WTC11 (cell line): ENCODE measurements around the gene POMT2. TPM values are rescaled to one million over a fixed set of nuclear protein-coding genes. Genes with fewer than 3 reads are reported as not detected.
A peak's percentile ranks its signal among the peaks of the same experiment; 100 is the strongest.

Source experiments
- ATAC-seq: fragments of 200-7000 bp; cut with Tn5 transposase; 2 replicates; pipeline ENCODE4 v1.10.0; 2021; ENCODE audit warnings: mild to moderate bottlenecking, moderate library complexity
- CTCF ChIA-PET: fragments of 300-600 bp; sonication (Branson Sonifier 250); formaldehyde crosslinking; loops from one replicate; lab custom pipeline; 2021; ENCODE audit warnings: antibody characterized with exemption; lab: Charles Lee
- POLR2A ChIA-PET: fragments of 350-600 bp; sonication (Branson Sonifier 250); formaldehyde crosslinking; loops from one replicate; lab custom pipeline; 2021; ENCODE audit warnings: antibody characterized with exemption; lab: Charles Lee
- DNase-seq: peaks from one replicate; pipeline ENCODE4 v3.0.0; 2021; ENCODE audit warnings: low spot score
- H3K27ac Mint-ChIP-seq: 2 replicates; pipeline ENCODE4 v1.8.0; 2021; ENCODE audit warnings: mixed read lengths
- H3K27me3 Mint-ChIP-seq: 2 replicates; pipeline ENCODE4 v1.8.0; 2021; ENCODE audit warnings: low read depth, mild to moderate bottlenecking, moderate library complexity, mixed read lengths
- H3K36me3 Mint-ChIP-seq: 2 replicates; pipeline ENCODE4 v1.8.0; 2021; ENCODE audit warnings: mixed read lengths
- H3K4me1 Mint-ChIP-seq: 2 replicates; pipeline ENCODE4 v1.8.0; 2022; ENCODE audit warnings: mixed read lengths
- H3K4me3 Mint-ChIP-seq: 2 replicates; pipeline ENCODE4 v1.8.0; 2021; ENCODE audit warnings: mild to moderate bottlenecking, moderate library complexity, mixed read lengths
- H3K9me3 Mint-ChIP-seq: 2 replicates; pipeline ENCODE4 v1.8.0; 2021; ENCODE audit warnings: mixed read lengths
- ELF4 ChIP-seq: sonication (generic); formaldehyde crosslinking; IDR thresholded peaks from 2 replicates; pipeline ENCODE4 v1.8.1; 2022; ENCODE audit warnings: low read depth, mild to moderate bottlenecking, moderate library complexity, missing genetic modification reagents
- ETV6 ChIP-seq: sonication (generic); formaldehyde crosslinking; IDR thresholded peaks from 2 replicates; pipeline ENCODE4 v1.8.1; 2022; ENCODE audit warnings: mild to moderate bottlenecking, missing genetic modification reagents
- FOXP1 ChIP-seq: sonication (generic); formaldehyde crosslinking; IDR thresholded peaks from 2 replicates; pipeline ENCODE4 v1.8.0; 2022; ENCODE audit warnings: missing genetic modification reagents, mild to moderate bottlenecking, moderate library complexity, borderline replicate concordance
- NR3C1 ChIP-seq: sonication (generic); formaldehyde crosslinking; conservative IDR thresholded peaks from 2 replicates; pipeline ENCODE4 v1.8.1; 2023; ENCODE audit warnings: low read depth, mild to moderate bottlenecking, missing genetic modification reagents
- RELA ChIP-seq: sonication (generic); formaldehyde crosslinking; IDR thresholded peaks from 2 replicates; pipeline ENCODE4 v1.8.1; 2022; ENCODE audit warnings: missing genetic modification reagents, mild to moderate bottlenecking, borderline replicate concordance
- SMAD4 ChIP-seq: sonication (generic); formaldehyde crosslinking; IDR thresholded peaks from 2 replicates; pipeline ENCODE4 v1.8.0; 2022; ENCODE audit warnings: mild to moderate bottlenecking, missing genetic modification reagents
- TEAD1 ChIP-seq: sonication (generic); formaldehyde crosslinking; IDR thresholded peaks from 2 replicates; pipeline ENCODE4 v1.8.0; 2022; ENCODE audit warnings: mild to moderate bottlenecking, missing genetic modification reagents
- ZNF232 ChIP-seq: sonication (generic); formaldehyde crosslinking; IDR thresholded peaks from 2 replicates; pipeline ENCODE4 v1.8.0; 2022; ENCODE audit warnings: mild to moderate bottlenecking, missing genetic modification reagents
- ZNF263 ChIP-seq: sonication (generic); formaldehyde crosslinking; IDR thresholded peaks from 2 replicates; pipeline ENCODE4 v1.8.1; 2022; ENCODE audit warnings: low read depth, mild to moderate bottlenecking, moderate library complexity, missing genetic modification reagents
- ZNF317 ChIP-seq: sonication (generic); formaldehyde crosslinking; IDR thresholded peaks from 2 replicates; pipeline ENCODE4 v1.8.1; 2023; ENCODE audit warnings: low read depth, mild to moderate bottlenecking, moderate library complexity, missing genetic modification reagents, borderline replicate concordance
- total RNA-seq: library from RNA; stranded (reverse); gene quantifications from 3 replicates; pipeline ENCODE4 v1.2.3, GENCODE V29; 2021
- TF ChIP-seq, protein P1 (sequence below): sonication (generic); formaldehyde crosslinking; IDR thresholded peaks from 2 replicates; pipeline ENCODE4 v1.8.1; 2023; ENCODE audit warnings: mild to moderate bottlenecking, missing genetic modification reagents, borderline replicate concordance
- TF ChIP-seq, protein P2 (sequence below): sonication (generic); formaldehyde crosslinking; IDR thresholded peaks from 2 replicates; pipeline ENCODE4 v1.8.1; 2022; ENCODE audit warnings: low read depth, mild to moderate bottlenecking, moderate library complexity, missing genetic modification reagents, borderline replicate concordance
- TF ChIP-seq, protein P3 (sequence below): fragments of 250-450 bp; sonication (Bioruptor Pico); IDR thresholded peaks from 2 replicates; pipeline ENCODE4 v2.1.2; 2022; ENCODE audit warnings: mild to moderate bottlenecking, moderate library complexity
- TF ChIP-seq, protein P4 (sequence below): sonication (generic); formaldehyde crosslinking; IDR thresholded peaks from 2 replicates; pipeline ENCODE4 v1.8.1; 2023; ENCODE audit warnings: mild to moderate bottlenecking, missing genetic modification reagents, moderate library complexity
- TF ChIP-seq, protein P5 (sequence below): sonication (generic); formaldehyde crosslinking; conservative IDR thresholded peaks from 2 replicates; pipeline ENCODE4 v1.8.1; 2022; ENCODE audit warnings: mild to moderate bottlenecking, missing genetic modification reagents
- TF ChIP-seq, protein P6 (sequence below): sonication (generic); formaldehyde crosslinking; IDR thresholded peaks from 2 replicates; pipeline ENCODE4 v1.8.0; 2023; ENCODE audit warnings: missing genetic modification reagents, mild to moderate bottlenecking, borderline replicate concordance
- TF ChIP-seq, protein P7 (sequence below): sonication (generic); formaldehyde crosslinking; IDR thresholded peaks from 2 replicates; pipeline ENCODE4 v1.8.0; 2023; ENCODE audit warnings: missing genetic modification reagents
- TF ChIP-seq, protein P8 (sequence below): sonication (generic); formaldehyde crosslinking; IDR thresholded peaks from 2 replicates; pipeline ENCODE4 v1.8.0; 2022; ENCODE audit warnings: mild to moderate bottlenecking, missing genetic modification reagents

Gene POMT2
- total RNA-seq, 1 experiment from 2014 or later = 38.7 TPM

DNA sequence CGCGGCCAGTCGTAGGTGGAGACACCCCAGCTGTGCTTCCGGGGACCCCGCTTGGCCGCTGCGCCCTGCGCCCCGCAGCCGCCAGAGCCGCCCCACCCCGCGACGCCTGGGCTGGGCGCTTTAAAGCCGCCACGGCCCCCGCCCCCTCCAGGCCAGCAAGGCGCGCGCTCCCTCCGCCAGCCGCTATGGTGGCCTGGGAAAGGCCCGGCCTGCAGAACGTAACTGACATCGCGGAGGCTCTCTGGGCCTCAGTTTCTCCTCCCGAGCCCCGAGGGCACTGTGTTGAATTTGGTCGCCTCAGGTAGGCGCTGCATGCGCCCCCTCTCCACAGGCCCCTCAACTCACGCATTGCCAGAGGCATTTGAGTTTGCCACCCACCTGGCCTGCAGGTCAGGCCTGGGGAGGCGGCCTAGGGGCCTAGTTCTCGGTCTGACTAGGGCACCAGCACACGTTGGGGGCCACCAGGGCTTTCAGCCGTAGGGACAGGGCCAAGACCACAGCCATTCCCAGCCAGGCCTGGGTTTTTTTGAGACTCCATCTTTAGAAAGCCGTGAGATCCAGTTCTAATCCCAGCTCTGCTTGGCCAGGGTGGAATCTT, 49.5 kb downstream of the POMT2 start, which contains the start of gene NGB (continued):
- TF ChIP-seq, protein P1, sequence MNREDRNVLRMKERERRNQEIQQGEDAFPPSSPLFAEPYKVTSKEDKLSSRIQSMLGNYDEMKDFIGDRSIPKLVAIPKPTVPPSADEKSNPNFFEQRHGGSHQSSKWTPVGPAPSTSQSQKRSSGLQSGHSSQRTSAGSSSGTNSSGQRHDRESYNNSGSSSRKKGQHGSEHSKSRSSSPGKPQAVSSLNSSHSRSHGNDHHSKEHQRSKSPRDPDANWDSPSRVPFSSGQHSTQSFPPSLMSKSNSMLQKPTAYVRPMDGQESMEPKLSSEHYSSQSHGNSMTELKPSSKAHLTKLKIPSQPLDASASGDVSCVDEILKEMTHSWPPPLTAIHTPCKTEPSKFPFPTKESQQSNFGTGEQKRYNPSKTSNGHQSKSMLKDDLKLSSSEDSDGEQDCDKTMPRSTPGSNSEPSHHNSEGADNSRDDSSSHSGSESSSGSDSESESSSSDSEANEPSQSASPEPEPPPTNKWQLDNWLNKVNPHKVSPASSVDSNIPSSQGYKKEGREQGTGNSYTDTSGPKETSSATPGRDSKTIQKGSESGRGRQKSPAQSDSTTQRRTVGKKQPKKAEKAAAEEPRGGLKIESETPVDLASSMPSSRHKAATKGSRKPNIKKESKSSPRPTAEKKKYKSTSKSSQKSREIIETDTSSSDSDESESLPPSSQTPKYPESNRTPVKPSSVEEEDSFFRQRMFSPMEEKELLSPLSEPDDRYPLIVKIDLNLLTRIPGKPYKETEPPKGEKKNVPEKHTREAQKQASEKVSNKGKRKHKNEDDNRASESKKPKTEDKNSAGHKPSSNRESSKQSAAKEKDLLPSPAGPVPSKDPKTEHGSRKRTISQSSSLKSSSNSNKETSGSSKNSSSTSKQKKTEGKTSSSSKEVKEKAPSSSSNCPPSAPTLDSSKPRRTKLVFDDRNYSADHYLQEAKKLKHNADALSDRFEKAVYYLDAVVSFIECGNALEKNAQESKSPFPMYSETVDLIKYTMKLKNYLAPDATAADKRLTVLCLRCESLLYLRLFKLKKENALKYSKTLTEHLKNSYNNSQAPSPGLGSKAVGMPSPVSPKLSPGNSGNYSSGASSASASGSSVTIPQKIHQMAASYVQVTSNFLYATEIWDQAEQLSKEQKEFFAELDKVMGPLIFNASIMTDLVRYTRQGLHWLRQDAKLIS = no peak
- TF ChIP-seq NR3C1 (CRISPR knock-in tag) = no peak

DNA sequence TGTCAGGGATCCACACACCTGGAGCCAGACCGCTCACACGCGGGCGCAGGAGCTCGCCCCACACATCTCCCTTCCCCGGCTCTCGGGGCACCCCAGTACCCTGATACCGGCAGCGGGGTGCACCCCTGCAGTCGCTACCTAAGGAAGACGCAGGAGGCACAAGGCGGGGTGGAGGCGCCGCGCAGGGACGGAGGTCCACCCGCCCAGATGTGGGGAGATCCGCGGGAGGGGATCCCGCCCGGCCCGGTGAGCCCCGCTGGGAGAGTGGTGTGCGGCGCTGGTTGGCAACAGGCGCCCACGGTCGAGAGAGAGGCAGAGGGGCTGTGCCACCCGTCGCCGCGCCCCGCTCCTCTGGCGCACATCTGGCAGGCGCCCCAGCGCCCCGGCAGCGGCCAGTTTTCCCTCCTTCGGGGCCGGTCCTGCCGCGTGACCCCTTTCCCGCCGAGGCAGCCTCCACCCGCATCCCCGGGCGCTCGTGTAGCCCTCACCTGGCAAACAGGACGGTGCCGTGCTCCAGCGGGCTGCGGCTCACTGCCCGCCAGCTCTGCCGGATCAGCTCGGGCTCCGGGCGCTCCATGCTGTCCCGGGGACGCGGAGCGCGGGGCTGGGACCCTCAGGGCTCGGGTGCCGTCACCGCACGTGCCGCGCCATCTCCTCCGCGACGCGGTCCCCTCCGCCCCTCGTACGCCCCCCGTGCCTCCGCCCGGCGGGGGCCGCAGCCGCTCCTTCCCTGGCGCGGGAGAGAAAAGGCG, 50.1 kb downstream of the POMT2 start:
- Mint-ChIP-seq H3K4me3 (peak overlapping the region; percentile 58), H3K36me3 (no peaks in the 10 kb centered on the region), H3K4me1 (peaks cover 8% of the 10 kb centered on the region), H3K27ac (no peak overlapping the region), H3K9me3 (peaks cover 5% of the 10 kb centered on the region), H3K27me3 (peaks cover 62% of the 10 kb centered on the region)
- peak; percentile 33 for ATAC-seq
- POLR2A ChIA-PET = no interaction called here
- DNase-seq = peak; percentile 30
- CTCF ChIA-PET = interaction anchor here (1.1 to 3.5 kb wide), 8 partner anchors 8 to 146 kb away, joined by 3 to 17 read pairs (median 6); partner anchors contain the start of genes GSTZ1 and ZDHHC22
- TF ChIP-seq ZNF232 (CRISPR knock-in tag) = no peak
- TF ChIP-seq ETV6 (CRISPR knock-in tag) = 0 out of 2 replicates have a peak, but pooled peaks have one; percentile 49
- TF ChIP-seq SMAD4 (CRISPR knock-in tag) = 0 out of 2 replicates have a peak, but pooled peaks have one; percentile 8
- TF ChIP-seq ZNF317 = 0 out of 2 replicates have a peak, but pooled peaks have one; percentile 5
- peak; percentile 41; the same call in 1 of the 2 replicates for TF ChIP-seq FOXP1 (CRISPR knock-in tag)
- TF ChIP-seq, protein P2, sequence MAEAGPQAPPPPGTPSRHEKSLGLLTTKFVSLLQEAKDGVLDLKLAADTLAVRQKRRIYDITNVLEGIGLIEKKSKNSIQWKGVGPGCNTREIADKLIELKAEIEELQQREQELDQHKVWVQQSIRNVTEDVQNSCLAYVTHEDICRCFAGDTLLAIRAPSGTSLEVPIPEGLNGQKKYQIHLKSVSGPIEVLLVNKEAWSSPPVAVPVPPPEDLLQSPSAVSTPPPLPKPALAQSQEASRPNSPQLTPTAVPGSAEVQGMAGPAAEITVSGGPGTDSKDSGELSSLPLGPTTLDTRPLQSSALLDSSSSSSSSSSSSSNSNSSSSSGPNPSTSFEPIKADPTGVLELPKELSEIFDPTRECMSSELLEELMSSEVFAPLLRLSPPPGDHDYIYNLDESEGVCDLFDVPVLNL = no peak
- TF ChIP-seq, protein P3, sequence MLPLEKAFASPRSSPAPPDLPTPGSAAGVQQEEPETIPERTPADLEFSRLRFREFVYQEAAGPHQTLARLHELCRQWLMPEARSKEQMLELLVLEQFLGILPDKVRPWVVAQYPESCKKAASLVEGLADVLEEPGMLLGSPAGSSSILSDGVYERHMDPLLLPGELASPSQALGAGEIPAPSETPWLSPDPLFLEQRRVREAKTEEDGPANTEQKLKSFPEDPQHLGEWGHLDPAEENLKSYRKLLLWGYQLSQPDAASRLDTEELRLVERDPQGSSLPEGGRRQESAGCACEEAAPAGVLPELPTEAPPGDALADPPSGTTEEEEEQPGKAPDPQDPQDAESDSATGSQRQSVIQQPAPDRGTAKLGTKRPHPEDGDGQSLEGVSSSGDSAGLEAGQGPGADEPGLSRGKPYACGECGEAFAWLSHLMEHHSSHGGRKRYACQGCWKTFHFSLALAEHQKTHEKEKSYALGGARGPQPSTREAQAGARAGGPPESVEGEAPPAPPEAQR = no peak
- TF ChIP-seq, protein P4, sequence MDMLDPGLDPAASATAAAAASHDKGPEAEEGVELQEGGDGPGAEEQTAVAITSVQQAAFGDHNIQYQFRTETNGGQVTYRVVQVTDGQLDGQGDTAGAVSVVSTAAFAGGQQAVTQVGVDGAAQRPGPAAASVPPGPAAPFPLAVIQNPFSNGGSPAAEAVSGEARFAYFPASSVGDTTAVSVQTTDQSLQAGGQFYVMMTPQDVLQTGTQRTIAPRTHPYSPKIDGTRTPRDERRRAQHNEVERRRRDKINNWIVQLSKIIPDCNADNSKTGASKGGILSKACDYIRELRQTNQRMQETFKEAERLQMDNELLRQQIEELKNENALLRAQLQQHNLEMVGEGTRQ (CRISPR knock-in tag) = 0 out of 2 replicates have a peak, but pooled peaks have one; percentile 17
- TF ChIP-seq, protein P5, sequence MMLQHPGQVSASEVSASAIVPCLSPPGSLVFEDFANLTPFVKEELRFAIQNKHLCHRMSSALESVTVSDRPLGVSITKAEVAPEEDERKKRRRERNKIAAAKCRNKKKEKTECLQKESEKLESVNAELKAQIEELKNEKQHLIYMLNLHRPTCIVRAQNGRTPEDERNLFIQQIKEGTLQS = no peak
- TF ChIP-seq, protein P6, sequence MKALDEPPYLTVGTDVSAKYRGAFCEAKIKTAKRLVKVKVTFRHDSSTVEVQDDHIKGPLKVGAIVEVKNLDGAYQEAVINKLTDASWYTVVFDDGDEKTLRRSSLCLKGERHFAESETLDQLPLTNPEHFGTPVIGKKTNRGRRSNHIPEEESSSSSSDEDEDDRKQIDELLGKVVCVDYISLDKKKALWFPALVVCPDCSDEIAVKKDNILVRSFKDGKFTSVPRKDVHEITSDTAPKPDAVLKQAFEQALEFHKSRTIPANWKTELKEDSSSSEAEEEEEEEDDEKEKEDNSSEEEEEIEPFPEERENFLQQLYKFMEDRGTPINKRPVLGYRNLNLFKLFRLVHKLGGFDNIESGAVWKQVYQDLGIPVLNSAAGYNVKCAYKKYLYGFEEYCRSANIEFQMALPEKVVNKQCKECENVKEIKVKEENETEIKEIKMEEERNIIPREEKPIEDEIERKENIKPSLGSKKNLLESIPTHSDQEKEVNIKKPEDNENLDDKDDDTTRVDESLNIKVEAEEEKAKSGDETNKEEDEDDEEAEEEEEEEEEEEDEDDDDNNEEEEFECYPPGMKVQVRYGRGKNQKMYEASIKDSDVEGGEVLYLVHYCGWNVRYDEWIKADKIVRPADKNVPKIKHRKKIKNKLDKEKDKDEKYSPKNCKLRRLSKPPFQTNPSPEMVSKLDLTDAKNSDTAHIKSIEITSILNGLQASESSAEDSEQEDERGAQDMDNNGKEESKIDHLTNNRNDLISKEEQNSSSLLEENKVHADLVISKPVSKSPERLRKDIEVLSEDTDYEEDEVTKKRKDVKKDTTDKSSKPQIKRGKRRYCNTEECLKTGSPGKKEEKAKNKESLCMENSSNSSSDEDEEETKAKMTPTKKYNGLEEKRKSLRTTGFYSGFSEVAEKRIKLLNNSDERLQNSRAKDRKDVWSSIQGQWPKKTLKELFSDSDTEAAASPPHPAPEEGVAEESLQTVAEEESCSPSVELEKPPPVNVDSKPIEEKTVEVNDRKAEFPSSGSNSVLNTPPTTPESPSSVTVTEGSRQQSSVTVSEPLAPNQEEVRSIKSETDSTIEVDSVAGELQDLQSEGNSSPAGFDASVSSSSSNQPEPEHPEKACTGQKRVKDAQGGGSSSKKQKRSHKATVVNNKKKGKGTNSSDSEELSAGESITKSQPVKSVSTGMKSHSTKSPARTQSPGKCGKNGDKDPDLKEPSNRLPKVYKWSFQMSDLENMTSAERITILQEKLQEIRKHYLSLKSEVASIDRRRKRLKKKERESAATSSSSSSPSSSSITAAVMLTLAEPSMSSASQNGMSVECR (CRISPR knock-in tag) = peak; percentile 50; the same call in 1 of the 2 replicates
- TF ChIP-seq, protein P7, sequence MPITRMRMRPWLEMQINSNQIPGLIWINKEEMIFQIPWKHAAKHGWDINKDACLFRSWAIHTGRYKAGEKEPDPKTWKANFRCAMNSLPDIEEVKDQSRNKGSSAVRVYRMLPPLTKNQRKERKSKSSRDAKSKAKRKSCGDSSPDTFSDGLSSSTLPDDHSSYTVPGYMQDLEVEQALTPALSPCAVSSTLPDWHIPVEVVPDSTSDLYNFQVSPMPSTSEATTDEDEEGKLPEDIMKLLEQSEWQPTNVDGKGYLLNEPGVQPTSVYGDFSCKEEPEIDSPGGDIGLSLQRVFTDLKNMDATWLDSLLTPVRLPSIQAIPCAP (CRISPR knock-in tag) = peak; percentile 39
- TF ChIP-seq, protein P8, sequence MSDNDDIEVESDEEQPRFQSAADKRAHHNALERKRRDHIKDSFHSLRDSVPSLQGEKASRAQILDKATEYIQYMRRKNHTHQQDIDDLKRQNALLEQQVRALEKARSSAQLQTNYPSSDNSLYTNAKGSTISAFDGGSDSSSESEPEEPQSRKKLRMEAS = peak; percentile 23; the same call in 1 of the 2 replicates
- peak; percentile 72; the same call in 1 of the 2 replicates for TF ChIP-seq ELF4
- no peak for TF ChIP-seq TEAD1 (CRISPR knock-in tag)
- TF ChIP-seq RELA (CRISPR knock-in tag) = peak; percentile 30; the same call in 1 of the 2 replicates
- 0 out of 2 replicates have a peak, but pooled peaks have one; percentile 36 for TF ChIP-seq ZNF263 (CRISPR knock-in tag)
